HUDEP-2 (cell line): ENCODE data around the gene ERFL.

ENCODE experiments used
- DNase-seq, 76 experiments: peaks; one replicate each; lab custom pipeline; 2025; ENCODE audit not compliant: unreplicated experiment in 76 of 76; lab: John Stamatoyannopoulos, UW

ERFL gene

DNA sequence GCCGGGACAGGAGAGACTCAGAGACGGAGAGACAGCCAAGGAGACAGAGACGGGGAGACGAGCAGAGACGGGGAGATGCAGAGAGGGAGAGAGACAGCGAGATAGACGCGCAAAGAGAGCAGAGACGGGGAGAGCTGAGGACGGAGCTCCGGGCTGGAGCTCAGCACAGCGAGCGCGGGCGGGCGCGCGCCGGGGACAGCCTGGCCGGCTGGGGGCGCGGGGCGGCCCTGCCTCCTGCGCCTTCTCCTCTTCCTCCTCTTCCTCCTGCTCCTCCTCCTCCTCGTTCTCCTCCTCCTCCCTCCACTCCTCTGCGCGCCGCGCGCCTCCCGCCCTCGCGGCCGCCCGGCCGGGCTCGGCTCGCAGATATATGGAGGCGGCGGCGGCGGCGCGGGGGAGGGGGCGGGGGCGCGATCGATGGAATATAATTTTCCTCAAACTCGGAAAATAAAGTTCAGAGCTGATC lies at the start of gene ERFL:
TSS of gene ERFL (minus strand) at position 229 of the 463 bp plus-strand sequence. CDS start 15,530 bp downstream, outside the sequence.
- DNase-seq, result peak in 5 of 76 experiments; percentile 18 to 32 (median 24)

GRCh38 chr19:41977916-41978315 lies 49.7 kb upstream of the ERFL start:
- DNase-seq, result no peak

GRCh38 chr19:41974652-41975051 lies 46.4 kb upstream of the ERFL start:
- no peak for DNase-seq

- DNase-seq, result no peak
Measured at GRCh38 chr19:41971363-41971762, 43.1 kb upstream of the ERFL start.

- DNase-seq, result no peak
Measured at GRCh38 chr19:41969772-41970458, 41.7 kb upstream of the ERFL start.

- DNase-seq, result no peak
Measured at GRCh38 chr19:41968751-41969595, 40.7 kb upstream of the ERFL start.

- no peak for DNase-seq
Measured at GRCh38 chr19:41967054-41967783, 39.0 kb upstream of the ERFL start.

DNA sequence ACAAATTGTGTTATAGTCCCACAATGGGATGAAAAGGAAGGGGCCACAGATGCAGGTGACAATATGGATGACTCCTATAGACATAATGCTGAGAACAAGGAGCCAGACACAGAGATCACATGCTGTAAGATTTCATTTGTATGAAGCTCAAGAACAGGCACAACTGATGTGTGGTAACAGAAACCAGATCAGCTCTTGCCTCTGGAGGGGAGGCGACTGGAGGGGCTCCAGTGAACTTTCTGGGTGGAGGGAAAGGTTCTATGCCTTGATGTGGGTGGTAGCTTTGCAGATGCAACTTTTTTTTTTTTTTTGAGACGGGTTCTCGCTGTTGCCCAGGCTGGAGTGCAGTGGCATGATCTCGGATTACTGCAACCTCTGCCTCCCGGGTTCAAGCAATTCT lies 36.9 kb upstream of the ERFL start:
- no peak for DNase-seq

DNA sequence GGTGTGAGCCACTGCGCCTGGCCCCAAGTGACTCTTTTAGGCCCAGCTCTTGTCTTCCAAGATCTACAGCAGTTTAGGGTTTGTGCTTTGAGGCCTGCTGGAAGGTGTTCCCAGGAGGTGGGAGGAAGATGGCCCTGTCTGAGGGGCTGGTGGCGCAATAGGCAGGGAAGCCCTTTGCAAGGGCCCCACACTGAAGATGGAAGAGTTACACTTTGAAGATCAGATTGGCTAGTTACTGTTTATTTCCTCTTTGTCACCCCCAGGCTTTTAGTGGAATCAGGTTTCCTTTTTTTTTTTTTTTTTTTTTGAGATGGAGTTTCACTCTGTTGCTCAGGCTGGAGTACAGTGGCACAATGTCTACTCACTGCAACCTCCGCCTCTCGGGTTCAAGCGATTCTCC lies 32.7 kb upstream of the ERFL start:
- no peak for DNase-seq

GRCh38 chr19:41959056-41960053 lies 31.1 kb upstream of the ERFL start, which contains the start of gene RABAC1:
TSS of gene RABAC1 (minus strand) at chr19:41959321. CDS start at chr19:41959292, 29 bp downstream.
- peak in 72 of 76 experiments; percentile 31 to 89 (median 74) for DNase-seq

- peak in 62 of 76 experiments; percentile 14 to 82 (median 62) for DNase-seq
Measured at GRCh38 chr19:41958367-41959055, 30.3 kb upstream of the ERFL start.

GRCh38 chr19:41957838-41958366 lies 29.7 kb upstream of the ERFL start:
- DNase-seq, result peak in 72 of 76 experiments; percentile 26 to 85 (median 62)

- no peak for DNase-seq
Measured at GRCh38 chr19:41957161-41957837, 29.1 kb upstream of the ERFL start.

DNA sequence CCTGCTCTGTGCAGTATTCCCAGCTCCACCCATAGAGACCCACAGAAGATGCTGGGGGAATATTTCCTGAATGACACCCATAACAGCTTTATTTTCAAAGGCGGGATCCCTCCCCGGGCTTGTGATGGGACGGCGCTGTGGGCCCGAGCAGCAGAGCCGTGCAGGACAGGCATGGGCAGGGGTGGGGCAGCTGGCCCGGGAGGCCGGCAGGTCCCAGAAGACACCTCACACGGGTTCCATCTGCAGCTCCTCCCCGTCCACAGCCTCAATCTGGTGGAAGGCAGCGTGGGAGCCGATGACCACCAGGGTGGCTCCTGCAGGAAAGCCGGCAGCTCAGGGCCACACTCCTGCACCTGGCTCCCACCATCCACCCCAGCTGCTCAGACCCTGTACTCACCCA lies 28.4 kb upstream of the ERFL start:
- DNase-seq, result no peak

DNA sequence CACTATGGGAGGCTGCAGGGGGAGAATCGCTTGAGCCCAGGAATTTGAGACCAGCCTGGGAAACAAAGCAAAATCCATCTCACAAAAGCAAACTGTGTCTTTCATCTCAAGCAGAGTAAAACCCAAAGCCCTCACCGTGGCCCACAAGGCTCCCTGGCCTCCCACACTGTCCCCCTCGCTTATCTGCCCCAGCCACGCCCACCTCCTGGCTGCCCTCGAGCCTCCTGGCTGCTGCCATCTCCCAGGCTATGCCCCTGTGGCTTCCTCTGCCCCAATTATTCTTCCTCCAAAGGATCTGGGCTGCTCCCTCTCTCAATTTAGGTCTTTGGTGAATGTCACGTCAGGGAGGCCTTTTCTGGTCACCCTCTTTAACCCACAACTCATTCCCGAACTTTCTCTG lies 27.3 kb upstream of the ERFL start:
- DNase-seq, result peak in 58 of 76 experiments; percentile 9 to 78 (median 49)

GRCh38 chr19:41951686-41952172 lies 23.5 kb upstream of the ERFL start:
- peak in 66 of 76 experiments; percentile 16 to 95 (median 70) for DNase-seq

DNA sequence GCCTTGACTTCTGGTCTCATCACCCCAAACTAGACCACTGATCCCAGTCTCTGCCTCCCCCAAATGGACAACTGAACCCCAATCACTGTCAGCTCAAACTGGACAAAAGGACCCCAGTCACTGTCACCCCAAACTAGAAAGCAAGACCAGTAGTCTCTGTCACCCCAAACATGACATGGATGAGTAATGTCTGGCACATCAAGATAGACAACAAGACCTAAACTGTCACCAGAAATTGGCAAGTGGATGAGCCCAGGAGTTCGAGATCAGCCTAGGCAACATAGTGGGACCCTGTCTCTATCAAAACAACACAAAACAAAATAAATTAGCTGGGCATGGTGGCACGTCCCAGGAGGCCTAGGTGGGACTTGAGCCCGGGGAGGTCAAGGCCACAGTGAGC lies 18.8 kb upstream of the ERFL start:
- no peak for DNase-seq

DNA sequence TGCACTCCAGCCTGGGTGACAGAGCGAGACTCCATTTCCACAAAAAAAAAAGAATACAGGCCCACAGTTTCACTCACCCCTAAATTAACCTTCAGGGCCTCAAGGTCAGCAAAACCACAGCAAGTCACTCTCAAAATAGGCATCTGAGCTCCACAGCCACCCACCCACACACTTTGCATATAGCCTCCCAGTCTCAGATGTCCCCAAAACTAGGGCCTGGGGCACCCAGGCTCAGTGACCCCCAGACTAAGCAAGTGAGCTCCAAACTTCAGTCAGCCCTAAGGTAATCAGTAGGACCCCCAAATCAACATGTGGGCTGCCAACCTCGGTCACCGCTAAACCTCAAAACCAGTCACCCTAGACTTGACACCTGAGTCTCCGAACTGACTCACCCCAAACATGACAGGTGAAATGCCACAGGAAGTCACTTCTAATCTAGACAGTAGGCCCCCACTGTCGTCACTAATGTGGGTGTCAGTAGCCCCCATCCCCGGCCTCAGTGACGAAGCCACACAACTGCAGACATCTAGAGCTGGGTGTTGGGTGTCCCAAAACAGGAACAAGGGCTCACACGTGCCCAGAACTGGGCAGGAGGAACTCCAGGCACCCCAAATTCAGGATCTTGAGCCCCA lies 17.0 kb upstream of the ERFL start:
- DNase-seq, result no peak
